BJ (cell line): ENCODE measurements around the gene DLGAP1. TPM values are rescaled to one million over a fixed set of nuclear protein-coding genes. Genes with fewer than 3 reads are reported as not detected.

ENCODE experiments used
- CTCF ChIA-PET: fragments of 350-600 bp; formaldehyde crosslinking; extraction: SDS; loops from one replicate; lab custom pipeline; 2021; ENCODE audit warnings: antibody characterized with exemption, inconsistent platforms; lab: Yijun Ruan, JAX
- POLR2A ChIA-PET: fragments of 300-600 bp; sonication (Branson Sonifier 250); formaldehyde crosslinking; extraction: SDS; loops from one replicate; lab custom pipeline; 2021; ENCODE audit warnings: antibody characterized with exemption; lab: Charles Lee
- DNase-seq: peaks from one replicate; pipeline ENCODE4 v3.0.0-alpha.2; 2011; ENCODE audit warnings: low read depth
- H3K27me3 ChIP-seq: 2 replicates; pipeline ENCODE4 v1.6.0; 2011; ENCODE audit warnings: low read length; ENCODE audit not compliant: control insufficient read depth, insufficient read depth
- H3K36me3 ChIP-seq: 2 replicates; pipeline ENCODE4 v1.5.1; 2011; ENCODE audit warnings: low read length; ENCODE audit not compliant: control insufficient read depth, insufficient read depth
- H3K4me3 ChIP-seq: 2 replicates; pipeline ENCODE4 v1.5.1; 2011; ENCODE audit warnings: low read depth, mild to moderate bottlenecking, control low read depth, low read length
- polyA plus RNA-seq: library from polyadenylated mRNA; depleted of rRNA; stranded (reverse); fragments of >200 nt; gene quantifications from 2 replicates; pipeline ENCODE4 v1.2.3, GENCODE V29; 2011
- TF ChIP-seq, protein P1 (sequence below): IDR thresholded peaks from 2 replicates; pipeline ENCODE4 v1.5.1; 2011; ENCODE audit warnings: low read depth, mild to moderate bottlenecking, control low read depth, inconsistent platforms, low read length, moderate library complexity; ENCODE audit not compliant: insufficient read depth

Gene DLGAP1
- polyA plus RNA-seq, 1 experiment, result 0.02 TPM

DNA sequence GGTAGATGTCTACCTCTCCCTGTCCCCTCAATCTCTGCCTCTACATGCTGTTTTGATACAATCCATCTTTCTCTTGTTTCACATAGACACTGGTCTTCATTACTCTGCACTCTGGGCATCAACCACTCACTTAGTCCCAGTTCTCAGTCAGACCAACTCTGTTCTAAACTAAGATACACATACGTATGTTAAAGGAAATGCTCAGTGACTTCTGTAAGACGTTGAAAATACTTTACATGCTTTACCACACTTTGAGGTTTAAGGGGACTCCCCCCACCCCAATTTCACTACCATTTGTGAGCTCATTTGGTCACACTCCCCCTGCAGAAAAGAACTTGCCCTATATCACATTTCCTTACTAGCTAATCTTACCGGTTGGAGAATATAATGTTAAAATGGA is 507.7 kb downstream of the DLGAP1 start:
- H3K27me3 ChIP-seq, result peaks cover 1% of the 10 kb centered on the region; the same call in 1 of the 2 replicates

DNA sequence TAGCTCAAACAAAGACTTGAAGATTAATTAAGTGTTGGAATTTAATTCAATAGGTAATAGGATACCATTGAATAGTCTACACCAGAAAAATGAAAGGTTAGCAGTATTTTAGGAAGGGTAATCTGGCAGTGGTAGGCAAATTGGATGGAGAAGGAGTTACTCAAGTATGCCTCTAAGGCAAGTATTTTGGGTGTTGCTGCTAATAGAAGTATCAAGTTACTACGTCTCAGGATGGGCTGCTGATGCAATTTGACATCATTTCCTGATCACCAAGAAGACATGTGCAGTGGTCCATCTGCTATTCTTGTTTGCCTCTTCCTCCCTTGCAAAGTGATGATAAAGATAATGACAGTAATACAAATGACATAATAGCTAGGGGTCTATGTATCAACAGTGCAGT is 519.8 kb downstream of the DLGAP1 start:
- ChIA-PET POLR2A (no interaction called here), CTCF (no interaction called here)
- TF ChIP-seq, protein P1, sequence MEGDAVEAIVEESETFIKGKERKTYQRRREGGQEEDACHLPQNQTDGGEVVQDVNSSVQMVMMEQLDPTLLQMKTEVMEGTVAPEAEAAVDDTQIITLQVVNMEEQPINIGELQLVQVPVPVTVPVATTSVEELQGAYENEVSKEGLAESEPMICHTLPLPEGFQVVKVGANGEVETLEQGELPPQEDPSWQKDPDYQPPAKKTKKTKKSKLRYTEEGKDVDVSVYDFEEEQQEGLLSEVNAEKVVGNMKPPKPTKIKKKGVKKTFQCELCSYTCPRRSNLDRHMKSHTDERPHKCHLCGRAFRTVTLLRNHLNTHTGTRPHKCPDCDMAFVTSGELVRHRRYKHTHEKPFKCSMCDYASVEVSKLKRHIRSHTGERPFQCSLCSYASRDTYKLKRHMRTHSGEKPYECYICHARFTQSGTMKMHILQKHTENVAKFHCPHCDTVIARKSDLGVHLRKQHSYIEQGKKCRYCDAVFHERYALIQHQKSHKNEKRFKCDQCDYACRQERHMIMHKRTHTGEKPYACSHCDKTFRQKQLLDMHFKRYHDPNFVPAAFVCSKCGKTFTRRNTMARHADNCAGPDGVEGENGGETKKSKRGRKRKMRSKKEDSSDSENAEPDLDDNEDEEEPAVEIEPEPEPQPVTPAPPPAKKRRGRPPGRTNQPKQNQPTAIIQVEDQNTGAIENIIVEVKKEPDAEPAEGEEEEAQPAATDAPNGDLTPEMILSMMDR, result no peak
- Histone ChIP-seq H3K36me3 (no peaks in the 10 kb centered on the region), H3K27me3 (no peaks in the 10 kb centered on the region), H3K4me3 (no peak overlapping the region)
- DNase-seq, result no peak

More for the DNA sequence above, 507.7 kb downstream of the DLGAP1 start:
- H3K4me3 ChIP-seq, result no peak overlapping the region
- no peak for DNase-seq
- TF ChIP-seq, protein P1, result no peak
- CTCF ChIA-PET, result no interaction called here
- H3K36me3 ChIP-seq, result no peaks in the 10 kb centered on the region
- POLR2A ChIA-PET, result no interaction called here

DNA sequence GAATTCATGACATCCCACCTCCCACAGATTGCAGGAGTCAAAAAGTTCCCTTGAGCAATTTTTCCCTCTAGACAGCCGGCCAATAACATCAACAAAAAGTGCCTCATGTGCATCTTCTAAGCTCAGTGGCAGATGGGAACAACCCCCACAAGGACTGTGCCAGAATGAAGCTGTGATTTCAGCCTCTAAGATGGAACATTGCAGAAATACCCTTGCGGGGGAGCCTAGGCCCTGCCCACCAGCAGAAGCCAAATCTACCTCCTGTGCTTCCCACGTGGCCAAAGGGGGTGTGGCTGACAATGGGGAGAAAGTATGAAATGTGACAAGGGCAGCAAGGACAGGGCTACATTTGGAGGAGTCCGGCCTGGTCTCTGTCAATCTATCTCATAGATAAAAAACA is 522.8 kb downstream of the DLGAP1 start:
- TF ChIP-seq, protein P1, result no peak
- DNase-seq, result no peak
- Histone ChIP-seq H3K36me3 (no peaks in the 10 kb centered on the region), H3K4me3 (no peak overlapping the region), H3K27me3 (no peaks in the 10 kb centered on the region)
- POLR2A ChIA-PET, result no interaction called here
- CTCF ChIA-PET, result interaction anchor here (1.7 to 2.4 kb wide), 2 partner anchors 9 to 63 kb away, joined by 4 to 6 read pairs; no protein-coding TSS in a partner anchor

DNA sequence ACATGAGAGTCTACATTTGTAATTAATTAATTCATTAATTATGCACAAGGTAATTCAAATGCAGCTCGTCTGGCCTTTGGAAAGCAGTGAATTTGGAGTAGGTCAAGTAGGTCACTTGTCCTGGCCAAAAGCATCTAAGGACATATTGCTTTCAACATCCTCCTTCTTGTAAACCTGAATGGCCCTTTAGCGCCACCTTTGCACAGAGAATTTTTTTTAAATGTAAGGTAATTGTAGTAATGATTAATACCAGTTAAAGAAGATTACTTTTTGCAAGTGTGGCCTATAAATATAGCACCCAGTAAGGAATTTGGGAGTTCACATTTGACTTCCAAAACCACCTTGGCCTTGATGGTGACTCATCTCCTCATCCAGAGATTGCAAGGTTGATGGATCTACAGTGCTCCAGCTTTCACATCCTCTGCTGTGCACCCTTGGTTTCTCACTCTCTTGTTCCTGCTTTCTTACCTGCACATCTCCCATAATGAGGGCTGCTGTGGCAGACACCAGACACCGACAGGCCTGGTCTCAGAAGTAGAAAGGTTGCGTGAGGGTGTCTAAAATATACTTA is 523.5 kb downstream of the DLGAP1 start:
- H3K36me3 ChIP-seq, result no peaks in the 10 kb centered on the region
- ChIA-PET CTCF (interaction anchor here (0.6 to 2.4 kb wide), 3 partner anchors 8 to 359 kb away, joined by 3 to 6 read pairs (median 4); no protein-coding TSS in a partner anchor), POLR2A (no interaction called here)
- no peak for DNase-seq
- H3K27me3 ChIP-seq, result no peaks in the 10 kb centered on the region
- H3K4me3 ChIP-seq, result no peak overlapping the region
- TF ChIP-seq, protein P1, result no peak

DNA sequence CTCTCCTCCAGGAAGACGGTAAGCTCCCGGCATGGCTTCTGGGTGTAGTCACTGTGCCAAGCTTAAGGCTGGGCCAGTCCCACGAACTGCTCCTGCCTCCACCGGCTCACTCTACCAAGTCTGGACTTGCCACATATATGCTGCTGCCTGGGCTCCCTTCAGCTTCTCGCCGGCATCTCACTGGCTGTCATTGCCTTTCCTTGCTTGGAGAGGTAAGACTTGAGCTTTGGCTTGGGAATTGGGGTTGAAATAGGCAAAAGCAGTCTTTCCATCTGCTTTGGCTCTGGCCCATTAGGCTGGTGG is 524.1 kb downstream of the DLGAP1 start:
- no peak for DNase-seq
- ChIA-PET POLR2A (no interaction called here), CTCF (interaction anchor here (0.6 to 2.4 kb wide), 2 partner anchors 7 to 197 kb away, joined by 6 read pairs; no protein-coding TSS in a partner anchor)
- no peaks in the 10 kb centered on the region for H3K36me3 ChIP-seq
- TF ChIP-seq, protein P1, result no peak
- no peak overlapping the region for H3K4me3 ChIP-seq
- H3K27me3 ChIP-seq, result no peaks in the 10 kb centered on the region
